Right atrium auricular region (tissue), 2 donors: ENCODE results near the gene JAKMIP3. TPM values are rescaled to one million over a fixed set of nuclear protein-coding genes. Genes with fewer than 3 reads are reported as not detected.

Experiments
- DNase-seq: peaks from one replicate; pipeline ENCODE4 v3.0.0-alpha.2; 2019; ENCODE audit warnings: low spot score
- H3K27ac ChIP-seq, 2 donors: fragments of 200-600 bp; sonication (generic); 1 replicate in 1 of 2; 2 replicates in 1 of 2; pipeline ENCODE4 v1.5.1; 2016 to 2019
- H3K27me3 ChIP-seq, 2 donors: fragments of 200-600 bp; sonication (generic); one replicate each; pipeline versions ENCODE4 v1.5.1 to v1.6.0; 2017 to 2019
- H3K36me3 ChIP-seq: fragments of 200-600 bp; sonication (generic); one replicate; pipeline ENCODE4 v1.5.1; 2016
- H3K4me1 ChIP-seq, 2 donors: fragments of 200-600 bp; sonication (generic); one replicate each; pipeline versions ENCODE4 v1.5.1 to v1.6.0; 2017 to 2019
- H3K4me3 ChIP-seq, 2 donors: fragments of 200-600 bp; sonication (generic); 1 replicate in 1 of 2; 2 replicates in 1 of 2; pipeline ENCODE4 v1.5.1; 2017 to 2019; ENCODE audit warnings: mild to moderate bottlenecking in 1 of 2, moderate library complexity in 1 of 2
- H3K9me3 ChIP-seq, 2 donors: fragments of 200-600 bp; sonication (generic); one replicate each; pipeline ENCODE4 v1.5.1; 2019
- CTCF ChIP-seq, 2 donors: fragments of 200-600 bp; sonication (generic); IDR thresholded peaks; one replicate each; pipeline ENCODE4 v1.5.1; 2019; ENCODE audit warnings: antibody characterized with exemption in 2 of 2
- total RNA-seq, 2 donors: library from RNA; depleted of rRNA; stranded (reverse); fragments of >200 nt; gene quantifications; one replicate each; pipeline ENCODE4 v1.1.0, GENCODE V29; 2016

The JAKMIP3 gene
- total RNA-seq: under 1 TPM; 0.20 to 0.44 TPM

- H3K27ac ChIP-seq: peak within 1 kb of the TSS; percentile 66 to 70
- no peaks in the 10 kb centered on the region for H3K9me3 ChIP-seq
- TF ChIP-seq CTCF (IDR thresholded peaks at IDR 0.05): no peak
- peak; percentile 76 for DNase-seq
- H3K36me3 ChIP-seq: no peaks in the 10 kb centered on the region
- peak within 1 kb of the TSS; percentile 27 to 56 for H3K4me3 ChIP-seq
- no peaks in the 10 kb centered on the region for H3K27me3 ChIP-seq
- peaks cover 0 to 19% of the 10 kb centered on the region in 2 donors for H3K4me1 ChIP-seq
Measured at GRCh38 chr10:132065491-132066105, at the start of gene JAKMIP3. Gene JAKMIP3 (plus strand): TSS chr10:132065946. CDS start chr10:132104809, 38,863 bp downstream.

GRCh38 chr10:132016514-132016913 is 49.2 kb upstream of the JAKMIP3 start:
- Histone ChIP-seq H3K4me1 (no peaks in the 10 kb centered on the region), H3K27me3 (no peaks in the 10 kb centered on the region), H3K4me3 (no peak overlapping the region), H3K27ac (no peak overlapping the region), H3K9me3 (no peaks in the 10 kb centered on the region), H3K36me3 (no peaks in the 10 kb centered on the region)
- TF ChIP-seq CTCF (IDR thresholded peaks at IDR 0.05): no peak
- DNase-seq: no peak

GRCh38 chr10:132018446-132018845 is 47.3 kb upstream of the JAKMIP3 start:
- no peak for TF ChIP-seq CTCF (IDR thresholded peaks at IDR 0.05)
- Histone ChIP-seq H3K9me3 (no peaks in the 10 kb centered on the region), H3K27ac (no peak overlapping the region), H3K4me1 (peaks cover 0 to 6% of the 10 kb centered on the region in 2 donors), H3K4me3 (no peak overlapping the region), H3K27me3 (no peaks in the 10 kb centered on the region), H3K36me3 (no peaks in the 10 kb centered on the region)
- no peak for DNase-seq

GRCh38 chr10:132019366-132019765 is 46.4 kb upstream of the JAKMIP3 start:
- H3K27me3 ChIP-seq: no peaks in the 10 kb centered on the region
- no peaks in the 10 kb centered on the region for H3K36me3 ChIP-seq
- H3K4me1 ChIP-seq: peaks cover 0 to 10% of the 10 kb centered on the region in 2 donors
- no peak for DNase-seq
- no peaks in the 10 kb centered on the region for H3K9me3 ChIP-seq
- TF ChIP-seq CTCF (IDR thresholded peaks at IDR 0.05): no peak
- no peak overlapping the region for H3K4me3 ChIP-seq
- no peak overlapping the region for H3K27ac ChIP-seq

GRCh38 chr10:132020456-132020855 is 45.3 kb upstream of the JAKMIP3 start:
- no peaks in the 10 kb centered on the region for H3K9me3 ChIP-seq
- H3K4me3 ChIP-seq: no peak overlapping the region
- H3K36me3 ChIP-seq: no peaks in the 10 kb centered on the region
- peaks cover 0 to 10% of the 10 kb centered on the region in 2 donors for H3K4me1 ChIP-seq
- H3K27ac ChIP-seq: no peak overlapping the region
- TF ChIP-seq CTCF (IDR thresholded peaks at IDR 0.05): no peak
- no peaks in the 10 kb centered on the region for H3K27me3 ChIP-seq
- DNase-seq: no peak

GRCh38 chr10:132021046-132021445 is 44.7 kb upstream of the JAKMIP3 start:
- H3K27ac ChIP-seq: no peak overlapping the region
- H3K9me3 ChIP-seq: no peaks in the 10 kb centered on the region
- H3K4me1 ChIP-seq: peaks cover 0 to 10% of the 10 kb centered on the region in 2 donors
- H3K4me3 ChIP-seq: no peak overlapping the region
- no peaks in the 10 kb centered on the region for H3K36me3 ChIP-seq
- TF ChIP-seq CTCF (IDR thresholded peaks at IDR 0.05): no peak
- DNase-seq: no peak
- no peaks in the 10 kb centered on the region for H3K27me3 ChIP-seq
